GM18951 (cell line): ENCODE results near the gene SPAG6.
A peak's percentile ranks its signal among the peaks of the same experiment; 100 is the strongest.

Experiments used
- POLR2A ChIP-seq: IDR thresholded peaks from 4 replicates; pipeline ENCODE4 v1.6.1; 2011; ENCODE audit warnings: mild to moderate bottlenecking; ENCODE audit not compliant: insufficient read length, insufficient read depth; ENCODE audit errors: extremely low read depth
- in situ Hi-C: fragments of 300-500 bp; cut with MboI; formaldehyde crosslinking; loops from one replicate; pipeline ENCODE4 v1.12.0; 2022; ENCODE audit warnings: low sequenced_read_pairs, mixed read lengths, inconsistent platforms; ENCODE audit not compliant: unreplicated experiment

SPAG6 gene

DNA sequence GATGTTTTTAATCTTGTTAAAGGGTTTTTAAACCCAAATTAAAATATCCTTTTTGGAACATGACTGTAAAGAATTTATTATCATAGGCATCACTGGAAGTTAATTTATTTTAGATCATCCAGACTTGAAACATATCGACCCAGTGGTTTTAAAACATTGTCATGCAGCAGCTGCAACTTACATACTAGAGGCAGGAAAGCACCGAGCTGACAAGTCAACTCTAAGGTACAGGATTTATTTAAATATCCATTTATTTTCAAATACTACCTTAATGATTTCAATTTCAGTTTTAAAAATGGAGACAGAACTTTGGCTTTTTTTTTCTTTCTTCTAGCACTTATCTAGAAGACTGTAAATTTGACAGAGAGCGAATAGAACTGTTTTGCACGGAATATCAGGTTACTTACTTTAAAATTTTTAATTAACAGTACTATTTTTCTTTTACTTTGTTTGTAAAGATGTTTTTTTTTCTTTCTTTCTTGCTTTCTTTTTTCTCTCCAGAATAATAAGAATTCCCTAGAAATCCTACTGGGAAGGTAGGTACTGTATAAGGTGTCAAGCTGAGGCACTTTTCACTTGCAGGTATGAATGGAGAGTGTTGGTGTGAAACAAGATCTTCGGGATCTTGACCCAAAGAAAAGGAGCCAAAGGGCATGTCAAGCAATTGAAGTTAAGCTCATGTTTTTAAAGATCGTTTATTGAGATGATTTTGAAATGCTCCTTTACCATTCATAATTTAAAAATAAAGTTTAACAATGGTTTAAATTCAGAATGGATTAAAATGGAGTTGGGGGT, 27.3 kb upstream of the SPAG6 start:
- TF ChIP-seq POLR2A: no peak
- in situ Hi-C loops: no loop called here

DNA sequence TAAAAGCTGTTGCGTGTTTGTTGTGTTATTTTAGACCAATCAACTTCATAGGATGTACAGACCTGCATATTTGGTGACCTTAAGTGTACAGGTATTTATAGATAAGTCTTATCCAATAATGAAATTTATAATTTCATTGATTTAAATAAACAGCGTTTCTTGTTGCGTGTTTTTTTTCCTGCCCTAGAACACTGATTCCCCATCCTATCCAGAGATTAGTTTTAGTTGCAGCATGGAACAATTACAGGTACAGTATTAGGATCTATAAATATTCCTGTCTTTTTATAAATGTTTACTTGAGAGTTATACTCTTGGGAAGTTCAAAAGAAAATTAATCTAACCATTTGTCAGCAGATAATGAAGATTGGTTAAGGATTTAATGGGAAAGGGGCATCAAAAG, 26.5 kb upstream of the SPAG6 start:
- no peak for TF ChIP-seq POLR2A
- in situ Hi-C loops: no loop called here

DNA sequence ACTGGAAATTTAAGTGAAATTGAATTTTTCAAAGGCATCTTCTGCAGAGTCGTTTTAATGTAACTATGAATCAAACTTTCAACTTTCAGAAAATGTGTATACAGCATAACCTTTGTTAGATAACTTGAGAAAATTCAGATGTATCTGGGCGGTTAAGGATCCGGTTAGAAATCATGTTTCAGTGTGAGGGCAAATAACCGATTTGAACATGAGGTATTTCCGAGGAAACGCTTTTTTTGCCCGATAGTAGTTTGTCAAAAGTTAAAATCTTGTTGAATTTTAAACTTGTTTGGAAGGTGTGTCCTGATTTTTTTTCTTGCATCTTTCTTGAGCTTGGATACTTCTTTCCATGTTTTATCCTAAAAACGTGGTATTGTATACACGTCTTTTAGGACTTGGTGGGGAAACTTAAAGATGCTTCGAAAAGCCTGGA, 25.7 kb upstream of the SPAG6 start:
- in situ Hi-C loops: no loop called here
- no peak for TF ChIP-seq POLR2A

DNA sequence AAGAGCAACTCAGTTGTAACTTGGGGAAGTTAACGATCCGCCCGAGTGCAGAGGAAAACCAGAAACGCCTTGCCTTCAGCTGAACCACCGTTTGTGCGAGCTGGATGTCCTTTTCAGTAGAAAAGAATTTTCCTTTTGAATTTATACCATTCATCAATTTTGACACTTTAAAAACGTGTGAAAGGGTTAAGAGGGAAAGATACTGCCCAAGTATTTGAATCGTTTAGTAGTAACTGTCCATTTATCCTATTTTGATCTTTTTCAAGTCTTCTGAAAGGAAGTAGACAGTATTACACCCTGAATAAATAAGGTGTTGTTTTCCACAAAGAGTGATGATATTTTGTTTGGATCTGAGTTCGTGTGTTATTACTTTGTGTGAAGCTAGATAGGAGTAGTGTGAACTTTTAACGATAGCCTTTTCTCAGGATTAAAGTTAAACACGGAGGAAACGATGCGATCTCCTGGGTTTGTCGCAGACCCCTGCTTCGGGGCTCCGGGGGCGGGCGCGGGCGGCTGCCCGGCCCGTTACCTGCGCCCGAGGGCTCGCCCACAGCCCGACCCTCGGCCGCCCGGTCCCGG, 25.2 kb upstream of the SPAG6 start:
- in situ Hi-C loops: no loop called here
- no peak for TF ChIP-seq POLR2A

DNA sequence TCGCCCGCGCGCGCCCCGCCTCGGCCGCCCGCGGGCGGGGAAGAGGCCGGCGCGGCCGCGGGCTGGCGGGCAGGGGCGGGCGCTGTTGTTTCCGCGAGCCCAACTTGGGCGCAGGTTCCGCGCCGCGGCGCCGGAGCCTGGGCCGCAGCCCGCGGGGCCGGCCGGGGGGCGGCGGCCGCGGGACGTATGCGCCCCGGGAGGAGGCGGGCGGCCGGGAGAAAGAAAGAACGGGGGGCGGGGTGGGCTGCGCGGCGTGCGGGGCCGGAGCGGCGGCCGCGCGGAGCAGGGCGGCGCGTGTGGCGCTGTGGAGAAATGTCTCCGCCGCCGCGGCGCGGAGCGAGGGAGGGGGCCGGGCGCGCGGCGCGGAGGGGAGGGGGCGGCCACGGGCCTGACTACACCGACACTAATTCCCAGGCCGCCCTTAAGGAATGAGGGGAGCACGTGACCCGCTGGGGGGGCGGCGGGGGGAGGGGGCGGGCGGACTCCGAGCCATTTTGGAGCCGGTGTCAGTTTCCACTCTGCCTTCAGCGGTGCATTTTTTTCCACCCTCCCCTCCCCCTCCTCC, 24.6 kb upstream of the SPAG6 start, which contains the start of gene BMI1:
Gene BMI1, plus strand, starts transcription at position 509 of the 565 bp plus-strand sequence. CDS start 5,351 bp downstream, outside the sequence.
- in situ Hi-C loops: no loop called here
- TF ChIP-seq POLR2A: peak; percentile 33

DNA sequence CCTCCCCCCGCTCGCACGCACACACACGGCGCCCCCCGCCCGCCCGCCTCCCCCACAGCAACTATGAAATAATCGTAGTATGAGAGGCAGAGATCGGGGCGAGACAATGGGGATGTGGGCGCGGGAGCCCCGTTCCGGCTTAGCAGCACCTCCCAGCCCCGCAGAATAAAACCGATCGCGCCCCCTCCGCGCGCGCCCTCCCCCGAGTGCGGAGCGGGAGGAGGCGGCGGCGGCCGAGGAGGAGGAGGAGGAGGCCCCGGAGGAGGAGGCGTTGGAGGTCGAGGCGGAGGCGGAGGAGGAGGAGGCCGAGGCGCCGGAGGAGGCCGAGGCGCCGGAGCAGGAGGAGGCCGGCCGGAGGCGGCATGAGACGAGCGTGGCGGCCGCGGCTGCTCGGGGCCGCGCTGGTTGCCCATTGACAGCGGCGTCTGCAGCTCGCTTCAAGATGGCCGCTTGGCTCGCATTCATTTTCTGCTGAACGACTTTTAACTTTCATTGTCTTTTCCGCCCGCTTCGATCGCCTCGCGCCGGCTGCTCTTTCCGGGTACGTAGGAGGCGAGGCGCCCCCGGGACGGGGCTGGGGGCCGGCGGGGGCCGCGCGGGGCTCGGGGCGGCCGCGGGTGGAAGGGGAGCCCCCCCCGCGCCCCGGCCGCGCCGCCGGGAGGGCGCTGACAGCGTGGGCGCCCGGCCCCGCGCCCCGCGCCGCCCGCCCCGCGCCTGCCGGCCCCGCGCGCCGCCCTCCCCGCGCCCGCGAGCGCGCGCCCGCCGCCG, 24.0 kb upstream of the SPAG6 start:
- peak; percentile 63 for TF ChIP-seq POLR2A
- in situ Hi-C loops: no loop called here

DNA sequence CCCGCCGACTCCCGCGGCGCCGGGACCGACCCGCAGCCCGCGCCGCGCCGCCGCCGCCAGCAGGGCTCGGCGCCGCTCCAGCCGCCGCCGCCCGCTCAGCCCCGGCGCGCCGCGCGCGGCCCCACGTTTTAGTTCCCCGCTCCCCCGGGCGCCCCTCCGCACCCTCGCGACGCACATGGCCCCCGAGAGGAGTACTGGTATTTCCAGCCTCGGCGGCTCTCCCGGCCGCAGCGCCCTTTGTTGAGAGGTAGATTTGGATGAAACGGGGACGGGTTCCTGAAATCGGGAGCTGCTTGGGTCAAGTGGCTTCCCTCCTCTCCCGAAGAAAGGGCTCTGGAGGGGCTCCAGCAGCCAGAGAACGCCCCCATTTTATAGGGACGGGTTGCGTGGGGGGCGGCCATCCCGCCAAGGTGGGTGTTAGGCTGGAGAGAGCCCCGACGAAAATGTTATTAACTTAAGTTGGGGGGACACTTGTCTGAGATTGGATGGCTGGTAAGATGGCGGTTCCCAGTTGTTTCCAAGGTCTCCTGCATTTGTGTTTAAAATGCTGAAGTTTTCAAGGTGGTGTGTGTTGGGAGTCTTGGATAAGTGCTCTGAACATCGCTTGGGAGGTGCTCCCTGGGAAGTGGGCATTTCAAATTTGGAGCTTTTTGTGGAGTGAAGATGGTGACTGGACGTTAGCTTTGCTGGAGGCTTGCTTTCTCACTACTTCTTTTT, 23.2 kb upstream of the SPAG6 start:
- in situ Hi-C loops: no loop called here
- TF ChIP-seq POLR2A: no peak

DNA sequence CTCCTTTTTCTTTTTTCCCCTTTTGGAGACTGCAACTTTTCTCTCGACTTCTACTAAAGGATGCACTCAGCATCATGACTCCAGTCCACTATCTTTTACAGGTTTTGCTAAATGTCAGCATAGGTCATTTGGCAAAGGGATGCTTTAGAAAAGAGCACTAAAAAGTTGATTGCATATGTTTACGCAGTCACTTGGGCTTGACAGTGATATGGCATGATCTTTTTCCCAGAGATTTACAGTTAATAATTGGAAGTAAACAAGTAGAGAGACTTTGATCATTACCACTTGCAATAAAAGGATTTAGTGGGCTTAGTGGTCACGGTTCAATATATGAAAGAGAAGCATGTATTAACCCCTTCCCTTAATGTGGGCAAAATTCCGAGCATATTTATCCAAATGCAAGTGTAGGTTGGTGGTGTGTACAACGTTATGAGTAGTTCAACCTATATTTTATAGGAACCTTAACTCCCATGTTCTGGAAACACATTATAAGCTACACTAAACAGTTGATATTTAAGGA, 22.6 kb upstream of the SPAG6 start:
- in situ Hi-C loops: no loop called here
- no peak for TF ChIP-seq POLR2A

DNA sequence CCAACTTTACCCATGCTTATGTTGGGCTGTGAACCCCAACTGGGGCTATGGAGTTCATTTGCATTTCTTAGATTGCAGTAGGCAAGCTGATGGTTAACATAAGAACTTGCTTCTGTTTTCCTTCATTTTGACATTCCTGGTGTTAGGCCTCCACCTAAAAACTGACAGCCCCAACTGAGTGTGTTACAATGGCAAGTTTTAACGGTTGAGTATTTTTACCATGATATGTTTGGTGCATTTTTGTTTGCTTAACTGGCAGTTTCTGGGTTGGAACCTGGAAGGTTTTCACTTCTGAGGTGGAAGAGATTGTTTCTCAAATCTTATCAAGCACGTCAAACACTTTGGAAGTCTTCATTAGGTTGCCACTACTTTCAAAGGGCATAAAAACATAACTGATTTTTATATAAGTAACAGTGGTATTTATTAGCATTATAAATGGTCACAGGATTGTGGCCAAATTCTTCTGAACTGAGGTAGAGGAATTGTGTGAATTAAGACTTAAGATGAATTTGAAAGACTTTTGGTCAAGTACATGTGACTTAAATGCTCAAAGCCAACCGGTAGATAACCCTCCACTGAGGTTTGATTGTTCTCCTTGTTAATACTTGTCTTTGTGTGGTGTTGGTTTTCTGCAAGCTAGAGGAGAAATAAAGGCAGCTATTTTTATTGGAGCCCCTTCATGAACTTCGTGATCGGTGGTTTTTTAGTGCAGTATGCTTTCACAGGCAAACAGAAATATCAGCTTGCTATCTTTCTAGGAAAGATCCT, 21.6 kb upstream of the SPAG6 start:
- TF ChIP-seq POLR2A: no peak
- in situ Hi-C loops: no loop called here

DNA sequence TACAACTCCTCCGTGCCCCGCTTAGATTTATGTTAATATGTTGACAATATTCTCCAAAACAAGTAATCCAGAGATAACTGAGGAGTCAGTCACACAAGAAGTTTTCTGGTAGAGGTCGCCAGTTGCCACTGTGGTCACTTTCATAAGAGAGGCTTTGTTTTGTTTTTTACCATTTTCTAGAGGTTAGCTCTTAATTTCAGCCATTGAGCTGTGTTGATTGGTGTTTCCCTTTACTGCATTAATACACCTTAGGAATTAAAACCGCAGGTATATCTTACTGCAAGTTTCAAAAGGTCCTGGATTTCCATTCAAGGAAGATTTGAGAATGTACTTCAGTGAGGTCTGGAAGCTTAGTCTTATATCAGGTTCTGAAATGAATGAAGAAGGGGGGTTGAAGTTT, 20.9 kb upstream of the SPAG6 start:
- no peak for TF ChIP-seq POLR2A
- in situ Hi-C loops: no loop called here

DNA sequence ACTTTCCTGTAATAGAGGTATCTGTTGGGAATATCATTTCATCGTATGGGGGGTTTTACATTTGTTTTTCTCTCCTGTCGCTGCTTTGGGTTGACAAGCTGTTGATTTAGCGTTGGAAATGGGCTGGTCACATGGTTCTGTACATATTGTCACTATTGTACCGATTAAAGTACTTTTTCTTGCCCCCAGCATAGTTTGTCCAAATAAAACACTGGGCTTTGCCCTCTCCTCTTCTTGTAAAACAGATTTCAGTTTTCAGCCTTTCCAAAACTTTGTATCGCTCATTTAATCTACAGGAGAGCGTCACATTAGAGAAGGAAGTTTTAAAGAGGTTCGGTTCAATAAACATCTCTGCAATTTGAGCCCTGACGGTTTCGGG, 20.4 kb upstream of the SPAG6 start:
- no peak for TF ChIP-seq POLR2A
- in situ Hi-C loops: no loop called here
